HG03196 (cell line): Measurements from ENCODE around the gene LRRFIP2.

ENCODE experiments used
- ATAC-seq: cut with Tn5 transposase; IDR thresholded peaks from one replicate; pipeline ENCODE4 v1.9.1; 2021; ENCODE audit not compliant: unreplicated experiment

LRRFIP2 gene

GRCh38 chr3:37029516-37030163, 144.7 kb downstream of the LRRFIP2 start:
- ATAC-seq = no peak

- no peak for ATAC-seq
Measured at GRCh38 chr3:37029111-37029510, 145.3 kb downstream of the LRRFIP2 start.

- no peak for ATAC-seq
Measured at GRCh38 chr3:37028329-37028728, 146.1 kb downstream of the LRRFIP2 start.

- ATAC-seq = no peak
Measured at GRCh38 chr3:37026851-37027250, 147.5 kb downstream of the LRRFIP2 start.

GRCh38 chr3:37025561-37026335, 148.6 kb downstream of the LRRFIP2 start:
- no peak for ATAC-seq

- ATAC-seq = no peak
Measured at GRCh38 chr3:37024820-37025405, 149.5 kb downstream of the LRRFIP2 start.

- no peak for ATAC-seq
Measured at GRCh38 chr3:37024092-37024491, 150.3 kb downstream of the LRRFIP2 start.

- no peak for ATAC-seq
Measured at GRCh38 chr3:37017683-37018082, 156.7 kb downstream of the LRRFIP2 start.

GRCh38 chr3:37016903-37017302, 157.5 kb downstream of the LRRFIP2 start:
- ATAC-seq = no peak

- no peak for ATAC-seq
Measured at GRCh38 chr3:37015642-37016041, 158.7 kb downstream of the LRRFIP2 start.

- ATAC-seq = no peak
Measured at GRCh38 chr3:37014620-37015019, 159.8 kb downstream of the LRRFIP2 start.
